ENCODE data around the gene LTC4S. TPM values are rescaled to one million over a fixed set of nuclear protein-coding genes. Genes with fewer than 3 reads are reported as not detected.

Gene LTC4S
- total RNA-seq, 1 experiment from 2014 or later: 3.7 TPM

- Histone ChIP-seq H3K27ac (ENCODE audit: insufficient read length, low read depth, low read length) (no peak overlapping the region), H2BK12ac (ENCODE audit: insufficient read length, low read depth, low read length) (no peak overlapping the region), H3K79me1 (ENCODE audit: insufficient read depth, low read depth, low read length, poor library complexity, severe bottlenecking) (no peaks in the 10 kb centered on the region), H4K8ac (replicated peaks; ENCODE audit: insufficient read length, low read depth, low read length) (no peak overlapping the region), H3K23me2 (ENCODE audit: insufficient read length, low read depth, low read length, poor library complexity, severe bottlenecking) (no peaks in the 10 kb centered on the region), H3K9ac (ENCODE audit: extremely low read depth, insufficient read length, low read length) (no peak overlapping the region), H3K4me2 (ENCODE audit: insufficient read depth, insufficient read length, low read length) (no peak overlapping the region), H2BK5ac (ENCODE audit: insufficient read length, low read length) (no peak overlapping the region), H4K91ac (ENCODE audit: insufficient read length, low read depth, low read length) (no peak overlapping the region), H3K4ac (ENCODE audit: low read depth, low read length) (no peak overlapping the region), H3T11ph (ENCODE audit: low read length) (no peak overlapping the region), H2BK15ac (ENCODE audit: low read depth, low read length) (no peak overlapping the region), H4K5ac (ENCODE audit: insufficient read length, low read depth, low read length) (no peak overlapping the region), H3K23ac (ENCODE audit: insufficient read length, low read depth, low read length) (no peak overlapping the region), H3K56ac (ENCODE audit: insufficient read length, low read depth, low read length) (no peak overlapping the region), H3K79me2 (ENCODE audit: insufficient read depth, low read length) (no peaks in the 10 kb centered on the region), H3K4me1 (ENCODE audit: insufficient read depth, low read length) (no peaks in the 10 kb centered on the region), H2BK120ac (ENCODE audit: low read depth, low read length, poor library complexity, severe bottlenecking) (no peak overlapping the region), H2AK5ac (ENCODE audit: insufficient read length, low read length) (no peak overlapping the region), H3K27me3 (ENCODE audit: insufficient read depth, low read length) (no peaks in the 10 kb centered on the region), H3K18ac (ENCODE audit: insufficient read length, low read depth, low read length) (no peak overlapping the region), H3K9me3 (ENCODE audit: control insufficient read depth, low read depth, low read length) (no peaks in the 10 kb centered on the region), H4K20me1 (ENCODE audit: control insufficient read depth, insufficient read depth, insufficient read length) (no peaks in the 10 kb centered on the region), H2BK20ac (ENCODE audit: low read depth, low read length, poor library complexity, severe bottlenecking) (no peak overlapping the region), H3K14ac (ENCODE audit: insufficient read depth, low read length) (no peak overlapping the region), H2AFZ (ENCODE audit: low read length) (no peak overlapping the region)
- no peak for DNase-seq
- Mint-ChIP-seq H3K4me1 (no peaks in the 10 kb centered on the region), H3K27ac (no peak overlapping the region; a peak in 1 of 7 replicates), H3K27me3 (ENCODE audit: low read depth) (peaks cover 2% of the 10 kb centered on the region; the same call in 1 of the 2 replicates), H3K36me3 (ENCODE audit: insufficient read depth in 1 of 3, low read depth in 3 of 3) (peaks cover 34 to 62% (median 47%) of the 10 kb centered on the region in 3 experiments), H3K9me3 (no peaks in the 10 kb centered on the region), H3K4me3 (no peak overlapping the region)
- no CpG with 5 or more reads among the region's 9 CpGs for WGBS (ENCODE audit: extremely low coverage, insufficient read length, low lambda C conversion rate)
- TF ChIP-seq, protein P1, sequence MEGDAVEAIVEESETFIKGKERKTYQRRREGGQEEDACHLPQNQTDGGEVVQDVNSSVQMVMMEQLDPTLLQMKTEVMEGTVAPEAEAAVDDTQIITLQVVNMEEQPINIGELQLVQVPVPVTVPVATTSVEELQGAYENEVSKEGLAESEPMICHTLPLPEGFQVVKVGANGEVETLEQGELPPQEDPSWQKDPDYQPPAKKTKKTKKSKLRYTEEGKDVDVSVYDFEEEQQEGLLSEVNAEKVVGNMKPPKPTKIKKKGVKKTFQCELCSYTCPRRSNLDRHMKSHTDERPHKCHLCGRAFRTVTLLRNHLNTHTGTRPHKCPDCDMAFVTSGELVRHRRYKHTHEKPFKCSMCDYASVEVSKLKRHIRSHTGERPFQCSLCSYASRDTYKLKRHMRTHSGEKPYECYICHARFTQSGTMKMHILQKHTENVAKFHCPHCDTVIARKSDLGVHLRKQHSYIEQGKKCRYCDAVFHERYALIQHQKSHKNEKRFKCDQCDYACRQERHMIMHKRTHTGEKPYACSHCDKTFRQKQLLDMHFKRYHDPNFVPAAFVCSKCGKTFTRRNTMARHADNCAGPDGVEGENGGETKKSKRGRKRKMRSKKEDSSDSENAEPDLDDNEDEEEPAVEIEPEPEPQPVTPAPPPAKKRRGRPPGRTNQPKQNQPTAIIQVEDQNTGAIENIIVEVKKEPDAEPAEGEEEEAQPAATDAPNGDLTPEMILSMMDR (conservative IDR thresholded peaks at IDR 0.05): no peak
These were observed 15.9 kb upstream of the LTC4S start for GRCh38 chr5:179777909-179778308.

Measured in H9 (cell line).